Parathyroid adenoma (tissue), 2 donors: ENCODE measurements around the gene KLF5.
"Not testable (repeated sequence)": the region's sequence is repeated elsewhere in the genome, so short reads cannot be mapped to it uniquely, and the experiment has no call there.

Source experiments
- H2AFZ ChIP-seq: fragments of 300-600 bp; sonication (generic); one replicate; pipeline ENCODE4 v1.7.0; 2017; ENCODE audit warnings: antibody characterized with exemption, mild to moderate bottlenecking
- H3K27ac ChIP-seq: fragments of 300-600 bp; sonication (generic); one replicate; pipeline ENCODE4 v1.7.0; 2017
- H3K27me3 ChIP-seq: fragments of 300-600 bp; sonication (generic); one replicate; pipeline ENCODE4 v1.7.0; 2017; ENCODE audit warnings: low read length; ENCODE audit not compliant: control insufficient read depth, insufficient read depth
- H3K36me3 ChIP-seq: fragments of 300-600 bp; sonication (generic); one replicate; pipeline ENCODE4 v1.7.0; 2017; ENCODE audit warnings: low read length; ENCODE audit not compliant: control insufficient read depth, insufficient read depth
- H3K4me1 ChIP-seq: fragments of 300-600 bp; sonication (generic); one replicate; pipeline ENCODE4 v1.7.0; 2017; ENCODE audit warnings: control low read depth
- H3K4me2 ChIP-seq: fragments of 300-600 bp; sonication (generic); one replicate; pipeline ENCODE4 v1.7.0; 2017; ENCODE audit warnings: low read length
- H3K4me3 ChIP-seq: fragments of 300-600 bp; sonication (generic); one replicate; pipeline ENCODE4 v1.7.0; 2017; ENCODE audit warnings: low read depth, low read length
- H3K79me2 ChIP-seq: fragments of 300-600 bp; sonication (generic); one replicate; pipeline ENCODE4 v1.7.0; 2017; ENCODE audit warnings: control low read depth
- H3K9ac ChIP-seq: fragments of 300-600 bp; sonication (generic); one replicate; pipeline ENCODE4 v1.7.0; 2017; ENCODE audit warnings: mild to moderate bottlenecking
- H3K9me3 ChIP-seq: fragments of 300-600 bp; sonication (generic); one replicate; pipeline ENCODE4 v1.7.0; 2017; ENCODE audit warnings: low read length; ENCODE audit not compliant: control insufficient read depth
- TF ChIP-seq, protein P1 (sequence below): fragments of 300-600 bp; sonication (generic); IDR thresholded peaks from one replicate; pipeline ENCODE4 v1.7.0; 2017; ENCODE audit warnings: antibody characterized with exemption, mild to moderate bottlenecking
- donor health status: primary hyperparathyroidism.

KLF5 gene

GRCh38 chr13:73039201-73040108, 19.4 kb upstream of the KLF5 start:
- H3K9me3 ChIP-seq: no peaks in the 10 kb centered on the region
- H3K36me3 ChIP-seq: no peaks in the 10 kb centered on the region
- H3K27me3 ChIP-seq: no peaks in the 10 kb centered on the region
- no peak overlapping the region for H3K27ac ChIP-seq
- H2AFZ ChIP-seq: no peak overlapping the region
- TF ChIP-seq, protein P1, sequence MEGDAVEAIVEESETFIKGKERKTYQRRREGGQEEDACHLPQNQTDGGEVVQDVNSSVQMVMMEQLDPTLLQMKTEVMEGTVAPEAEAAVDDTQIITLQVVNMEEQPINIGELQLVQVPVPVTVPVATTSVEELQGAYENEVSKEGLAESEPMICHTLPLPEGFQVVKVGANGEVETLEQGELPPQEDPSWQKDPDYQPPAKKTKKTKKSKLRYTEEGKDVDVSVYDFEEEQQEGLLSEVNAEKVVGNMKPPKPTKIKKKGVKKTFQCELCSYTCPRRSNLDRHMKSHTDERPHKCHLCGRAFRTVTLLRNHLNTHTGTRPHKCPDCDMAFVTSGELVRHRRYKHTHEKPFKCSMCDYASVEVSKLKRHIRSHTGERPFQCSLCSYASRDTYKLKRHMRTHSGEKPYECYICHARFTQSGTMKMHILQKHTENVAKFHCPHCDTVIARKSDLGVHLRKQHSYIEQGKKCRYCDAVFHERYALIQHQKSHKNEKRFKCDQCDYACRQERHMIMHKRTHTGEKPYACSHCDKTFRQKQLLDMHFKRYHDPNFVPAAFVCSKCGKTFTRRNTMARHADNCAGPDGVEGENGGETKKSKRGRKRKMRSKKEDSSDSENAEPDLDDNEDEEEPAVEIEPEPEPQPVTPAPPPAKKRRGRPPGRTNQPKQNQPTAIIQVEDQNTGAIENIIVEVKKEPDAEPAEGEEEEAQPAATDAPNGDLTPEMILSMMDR: no peak
- no peak overlapping the region for H3K4me2 ChIP-seq
- H3K9ac ChIP-seq: no peak overlapping the region
- no peaks in the 10 kb centered on the region for H3K4me1 ChIP-seq
- H3K4me3 ChIP-seq: no peak overlapping the region
- H3K79me2 ChIP-seq: no peaks in the 10 kb centered on the region

GRCh38 chr13:73040484-73040883, 18.3 kb upstream of the KLF5 start:
- Histone ChIP-seq H3K4me2 (no peak overlapping the region), H3K9ac (no peak overlapping the region)
- TF ChIP-seq, protein P1: no peak

DNA sequence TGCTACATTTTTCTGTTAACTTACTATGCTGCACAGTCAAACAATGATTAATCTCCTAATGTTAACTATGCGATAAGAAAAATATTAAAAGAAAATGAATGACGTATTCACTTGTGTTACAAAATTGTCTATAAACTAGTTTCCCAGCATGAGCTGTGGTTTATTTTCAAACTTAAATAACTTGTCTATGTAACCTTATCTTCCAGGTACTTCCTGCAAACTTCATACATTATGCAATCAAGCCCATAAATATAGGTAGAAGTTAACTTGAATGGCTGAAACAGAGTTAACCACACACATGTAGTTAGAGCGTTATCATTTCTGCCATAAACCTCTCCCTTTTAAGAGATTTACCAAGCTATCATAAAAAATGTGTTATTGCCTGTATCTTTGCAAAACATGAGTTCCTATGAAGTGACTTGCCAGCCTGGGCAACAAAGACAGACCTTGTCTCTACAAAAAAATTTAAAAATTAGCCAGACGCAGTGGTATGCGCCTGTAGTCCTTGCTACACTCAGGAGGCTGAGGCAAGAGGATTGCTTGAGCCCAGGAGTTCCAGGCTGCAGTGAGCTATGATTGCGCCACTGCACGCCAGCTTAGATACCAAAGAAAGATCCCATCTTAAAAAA, 17.7 kb upstream of the KLF5 start:
- Histone ChIP-seq H3K4me3 (no peak overlapping the region), H2AFZ (no peak overlapping the region), H3K9me3 (no peaks in the 10 kb centered on the region), H3K9ac (no peak overlapping the region), H3K36me3 (no peaks in the 10 kb centered on the region), H3K79me2 (no peaks in the 10 kb centered on the region), H3K4me1 (no peaks in the 10 kb centered on the region), H3K27ac (no peak overlapping the region), H3K4me2 (no peak overlapping the region), H3K27me3 (no peaks in the 10 kb centered on the region)
- TF ChIP-seq, protein P1: no peak

More at GRCh38 chr13:73040484-73040883, 18.3 kb upstream of the KLF5 start:
- Histone ChIP-seq H3K27ac (no peak overlapping the region), H3K79me2 (no peaks in the 10 kb centered on the region), H2AFZ (no peak overlapping the region), H3K4me1 (no peaks in the 10 kb centered on the region), H3K36me3 (no peaks in the 10 kb centered on the region), H3K4me3 (no peak overlapping the region), H3K9me3 (no peaks in the 10 kb centered on the region), H3K27me3 (no peaks in the 10 kb centered on the region)

DNA sequence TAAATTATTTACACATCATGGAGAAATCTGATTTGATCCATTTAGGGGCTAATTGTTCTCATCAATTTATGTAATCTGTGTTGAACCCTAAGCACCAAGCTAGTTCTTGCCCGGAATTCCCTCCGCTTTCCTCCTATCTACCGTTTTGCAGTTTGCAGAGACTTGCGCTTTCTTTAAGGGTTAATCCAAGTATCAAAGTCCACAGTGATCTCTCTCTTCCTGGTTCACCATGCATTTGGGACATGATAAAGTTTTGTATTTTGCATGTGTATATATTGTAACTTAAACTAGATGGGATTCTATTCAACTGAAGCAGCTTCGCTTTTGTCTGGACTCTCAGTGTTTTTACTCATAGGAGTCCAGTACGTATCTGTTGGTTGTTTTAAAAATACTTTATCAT, 13.8 kb upstream of the KLF5 start:
- Histone ChIP-seq H3K9ac (no peak overlapping the region), H3K27me3 (no peaks in the 10 kb centered on the region), H3K9me3 (no peaks in the 10 kb centered on the region), H3K36me3 (no peaks in the 10 kb centered on the region), H2AFZ (no peak overlapping the region), H3K79me2 (no peaks in the 10 kb centered on the region), H3K4me1 (no peaks in the 10 kb centered on the region), H3K4me2 (no peak overlapping the region), H3K4me3 (no peak overlapping the region), H3K27ac (no peak overlapping the region)
- TF ChIP-seq, protein P1: no peak

- not testable (repeated sequence) for H3K9me3 ChIP-seq, H3K36me3 ChIP-seq, H2AFZ ChIP-seq, H3K9ac ChIP-seq, H3K27me3 ChIP-seq, H3K79me2 ChIP-seq, H3K4me1 ChIP-seq, H3K4me2 ChIP-seq, H3K27ac ChIP-seq, H3K4me3 ChIP-seq
Measured at GRCh38 chr13:73048615-73049014, 10.2 kb upstream of the KLF5 start.
